OCI-LY1 (cell line): ENCODE measurements around the gene ZFY.

ENCODE experiments used
- H2AFZ ChIP-seq: fragments of 200-600 bp; sonication (generic), shearing (Covaris generic); 2 replicates; pipeline ENCODE4 v1.6.0; 2014; ENCODE audit warnings: antibody characterized with exemption, mild to moderate bottlenecking, low read length
- H3F3A ChIP-seq: fragments of 200-600 bp; sonication (generic), shearing (Covaris generic); 2 replicates; pipeline ENCODE4 v1.6.0; 2014; ENCODE audit warnings: mild to moderate bottlenecking, antibody characterized with exemption, low read length, moderate library complexity; ENCODE audit not compliant: insufficient read depth
- H3K27ac ChIP-seq: fragments of 200-600 bp; sonication (generic); 2 replicates; pipeline ENCODE4 v1.5.1; 2014; ENCODE audit warnings: low read length, mixed run types, mild to moderate bottlenecking, low read depth; ENCODE audit not compliant: poor library complexity, severe bottlenecking
- H3K27me3 ChIP-seq: fragments of 200-600 bp; sonication (generic); 2 replicates; pipeline ENCODE4 v1.6.0; 2014; ENCODE audit warnings: antibody characterized with exemption, mild to moderate bottlenecking, low read length, moderate library complexity; ENCODE audit not compliant: insufficient read depth
- H3K36me3 ChIP-seq: fragments of 200-600 bp; sonication (generic); 2 replicates; pipeline ENCODE4 v1.6.1; 2014; ENCODE audit warnings: mild to moderate bottlenecking, antibody characterized with exemption, low read length, moderate library complexity, mixed read lengths; ENCODE audit not compliant: insufficient read depth
- H3K4me1 ChIP-seq: fragments of 200-600 bp; sonication (generic); 2 replicates; pipeline ENCODE4 v1.5.1; 2014; ENCODE audit warnings: mild to moderate bottlenecking, low read length, moderate library complexity; ENCODE audit not compliant: insufficient read depth, severe bottlenecking
- H3K4me2 ChIP-seq: fragments of 200-600 bp; sonication (generic), shearing (Covaris generic); 2 replicates; pipeline ENCODE4 v1.6.1; 2014; ENCODE audit warnings: low read length
- H3K4me3 ChIP-seq: fragments of 200-600 bp; sonication (generic); 2 replicates; pipeline ENCODE4 v1.5.1; 2014; ENCODE audit warnings: low read length, low read depth, mild to moderate bottlenecking, mixed read lengths; ENCODE audit not compliant: poor library complexity, severe bottlenecking
- H3K79me2 ChIP-seq: fragments of 200-600 bp; shearing (Covaris generic); 2 replicates; pipeline ENCODE4 v1.6.1; 2016; ENCODE audit warnings: mixed run types, low read length, mixed read lengths; ENCODE audit not compliant: insufficient read depth
- H3K9ac ChIP-seq: fragments of 200-600 bp; sonication (generic), shearing (Covaris generic); 2 replicates; pipeline ENCODE4 v1.6.1; 2014; ENCODE audit warnings: mild to moderate bottlenecking, low read length, mixed read lengths
- H3K9me2 ChIP-seq: fragments of 200-600 bp; sonication (generic), shearing (Covaris generic); 2 replicates; pipeline ENCODE4 v1.6.1; 2014; ENCODE audit warnings: low read depth, mild to moderate bottlenecking, low read length, mixed read lengths
- H3K9me3 ChIP-seq: fragments of 200-600 bp; shearing (Covaris generic); 2 replicates; pipeline ENCODE4 v1.6.1; 2014; ENCODE audit warnings: low read length, mixed read lengths
- H4K20me1 ChIP-seq: fragments of 200-600 bp; sonication (generic), shearing (Covaris generic); 2 replicates; pipeline ENCODE4 v1.6.0; 2016; ENCODE audit warnings: mild to moderate bottlenecking, low read length; ENCODE audit not compliant: insufficient read depth
- CTCF ChIP-seq: fragments of 200-600 bp; sonication (generic), shearing (Covaris generic); IDR thresholded peaks from 2 replicates; pipeline ENCODE4 v1.5.1; 2017; ENCODE audit warnings: mild to moderate bottlenecking, antibody characterized with exemption, low read length, moderate library complexity, mixed read lengths
- EZH2 ChIP-seq: fragments of 200-600 bp; sonication (generic), shearing (Covaris generic); IDR thresholded peaks from 2 replicates; pipeline ENCODE4 v1.8.0; 2017; ENCODE audit warnings: borderline replicate concordance, mixed run types, mild to moderate bottlenecking, antibody characterized with exemption, low read length, moderate library complexity, mixed read lengths

ZFY gene

GRCh38 chrY:2972708-2973107 lies 37.5 kb downstream of the ZFY start:
- Histone ChIP-seq H3K27me3 (no peaks in the 10 kb centered on the region), H3K9me3 (no peaks in the 10 kb centered on the region), H3K4me2 (peak overlapping the region; percentile 65), H3K9me2 (no peaks in the 10 kb centered on the region), H3K36me3 (peaks cover 15% of the 10 kb centered on the region), H3K79me2 (peaks cover 6% of the 10 kb centered on the region; the same call in 1 of the 2 replicates), H4K20me1 (no peaks in the 10 kb centered on the region), H3K4me3 (peak overlapping the region; percentile 46), H3K27ac (peak overlapping the region; percentile 78), H2AFZ (no peak overlapping the region), H3K9ac (peak overlapping the region; percentile 55), H3K4me1 (peaks cover 55% of the 10 kb centered on the region), H3F3A (no peaks in the 10 kb centered on the region)
- TF ChIP-seq CTCF: no peak
- no peak for TF ChIP-seq EZH2

- Histone ChIP-seq H3K27me3 (no peaks in the 10 kb centered on the region), H3K4me3 (peak overlapping the region; percentile 46), H3K27ac (peak overlapping the region; percentile 78), H3K9ac (peak overlapping the region; percentile 55), H3K36me3 (peaks cover 19% of the 10 kb centered on the region), H3K9me2 (no peaks in the 10 kb centered on the region), H3K4me2 (peak overlapping the region; percentile 65), H3K4me1 (peaks cover 55% of the 10 kb centered on the region), H3K79me2 (peaks cover 6% of the 10 kb centered on the region; the same call in 1 of the 2 replicates), H2AFZ (no peak overlapping the region), H3K9me3 (no peaks in the 10 kb centered on the region), H3F3A (no peaks in the 10 kb centered on the region), H4K20me1 (no peaks in the 10 kb centered on the region)
- TF ChIP-seq CTCF: no peak
- TF ChIP-seq EZH2: no peak
Observed at GRCh38 chrY:2973110-2973751, 38.0 kb downstream of the ZFY start.

GRCh38 chrY:2979283-2979682 lies 44.1 kb downstream of the ZFY start:
- no peaks in the 10 kb centered on the region for H3F3A ChIP-seq
- H3K4me3 ChIP-seq: no peak overlapping the region
- H4K20me1 ChIP-seq: no peaks in the 10 kb centered on the region
- H3K79me2 ChIP-seq: no peaks in the 10 kb centered on the region
- H3K9me2 ChIP-seq: no peaks in the 10 kb centered on the region
- H3K36me3 ChIP-seq: peaks cover 40% of the 10 kb centered on the region
- H3K9ac ChIP-seq: no peak overlapping the region
- H3K9me3 ChIP-seq: no peaks in the 10 kb centered on the region
- no peak overlapping the region for H3K4me2 ChIP-seq
- H3K27me3 ChIP-seq: no peaks in the 10 kb centered on the region
- H3K27ac ChIP-seq: no peak overlapping the region
- TF ChIP-seq EZH2 (no peak), CTCF (no peak)
- H3K4me1 ChIP-seq: no peaks in the 10 kb centered on the region
- no peak overlapping the region for H2AFZ ChIP-seq
